Kidney epithelial cell (primary cell): ENCODE measurements around the gene OR5D14. TPM values are rescaled to one million over a fixed set of nuclear protein-coding genes. Genes with fewer than 3 reads are reported as not detected.

ENCODE experiments used
- DNase-seq: peaks from one replicate; pipeline ENCODE4 v3.0.0-alpha.2; 2010; ENCODE audit warnings: low read depth
- H3K27me3 ChIP-seq: 2 replicates; pipeline ENCODE4 v1.6.0; 2011; ENCODE audit warnings: low read length; ENCODE audit not compliant: control insufficient read depth, insufficient read depth
- H3K36me3 ChIP-seq: 2 replicates; pipeline ENCODE4 v1.5.1; 2011; ENCODE audit warnings: low read length; ENCODE audit not compliant: control insufficient read depth, insufficient read depth
- H3K4me3 ChIP-seq: 2 replicates; pipeline ENCODE4 v1.5.1; 2011; ENCODE audit warnings: low read depth, mild to moderate bottlenecking, control low read depth, low read length
- total RNA-seq: library from RNA; depleted of rRNA; stranded (reverse); fragments of >200 nt; gene quantifications from 2 replicates; pipeline ENCODE4 v1.2.3, GENCODE V29; 2015
- TF ChIP-seq, protein P1 (sequence below): IDR thresholded peaks from 2 replicates; pipeline ENCODE4 v1.5.1; 2011; ENCODE audit warnings: mild to moderate bottlenecking, moderate library complexity, low read length, control low read depth, inconsistent platforms; ENCODE audit not compliant: insufficient read depth, poor library complexity, severe bottlenecking

The OR5D14 gene
- not detected in 2 replicates for total RNA-seq

DNA sequence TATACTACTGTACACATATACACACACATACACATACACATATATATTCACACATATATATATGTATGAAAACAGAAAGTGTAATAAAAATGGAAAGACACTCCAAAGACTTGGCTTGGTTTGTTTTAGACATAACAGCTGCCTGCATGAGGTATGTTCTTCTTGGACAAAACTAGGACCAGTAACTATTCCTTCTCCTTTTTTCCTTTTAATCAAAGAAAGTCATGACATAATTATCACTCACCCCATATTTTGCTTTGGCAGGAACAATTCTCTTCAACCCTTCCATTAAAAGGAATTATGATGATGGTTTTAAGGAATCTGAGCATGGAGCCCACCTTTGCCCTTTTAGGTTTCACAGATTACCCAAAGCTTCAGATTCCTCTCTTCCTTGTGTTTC, at the start of gene OR5D14:
OR5D14 (plus strand) TSS at position 301 of the 400 bp plus-strand sequence; CDS start at position 301, 0 bp downstream.
- DNase-seq, result no peak
- no peak within 1 kb of the TSS for H3K4me3 ChIP-seq
- H3K27me3 ChIP-seq, result no peaks in the 10 kb centered on the region
- TF ChIP-seq, protein P1, sequence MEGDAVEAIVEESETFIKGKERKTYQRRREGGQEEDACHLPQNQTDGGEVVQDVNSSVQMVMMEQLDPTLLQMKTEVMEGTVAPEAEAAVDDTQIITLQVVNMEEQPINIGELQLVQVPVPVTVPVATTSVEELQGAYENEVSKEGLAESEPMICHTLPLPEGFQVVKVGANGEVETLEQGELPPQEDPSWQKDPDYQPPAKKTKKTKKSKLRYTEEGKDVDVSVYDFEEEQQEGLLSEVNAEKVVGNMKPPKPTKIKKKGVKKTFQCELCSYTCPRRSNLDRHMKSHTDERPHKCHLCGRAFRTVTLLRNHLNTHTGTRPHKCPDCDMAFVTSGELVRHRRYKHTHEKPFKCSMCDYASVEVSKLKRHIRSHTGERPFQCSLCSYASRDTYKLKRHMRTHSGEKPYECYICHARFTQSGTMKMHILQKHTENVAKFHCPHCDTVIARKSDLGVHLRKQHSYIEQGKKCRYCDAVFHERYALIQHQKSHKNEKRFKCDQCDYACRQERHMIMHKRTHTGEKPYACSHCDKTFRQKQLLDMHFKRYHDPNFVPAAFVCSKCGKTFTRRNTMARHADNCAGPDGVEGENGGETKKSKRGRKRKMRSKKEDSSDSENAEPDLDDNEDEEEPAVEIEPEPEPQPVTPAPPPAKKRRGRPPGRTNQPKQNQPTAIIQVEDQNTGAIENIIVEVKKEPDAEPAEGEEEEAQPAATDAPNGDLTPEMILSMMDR, result no peak
- H3K36me3 ChIP-seq, result no peaks in the 10 kb centered on the region

GRCh38 chr11:55773138-55773537, 22.2 kb upstream of the OR5D14 start, which contains the start of gene OR5D13:
Gene OR5D13, plus strand, starts transcription at chr11:55773438. Its CDS starts 0 bp downstream, at chr11:55773438.
- TF ChIP-seq, protein P1, result no peak
- Histone ChIP-seq H3K36me3 (no peaks in the 10 kb centered on the region), H3K27me3 (no peaks in the 10 kb centered on the region), H3K4me3 (no peak within 1 kb of the TSS)
- DNase-seq, result no peak

GRCh38 chr11:55791606-55792005, 3.8 kb upstream of the OR5D14 start:
- TF ChIP-seq, protein P1, result no peak
- Histone ChIP-seq H3K4me3 (no peak overlapping the region), H3K27me3 (no peaks in the 10 kb centered on the region), H3K36me3 (no peaks in the 10 kb centered on the region)
- no peak for DNase-seq

DNA sequence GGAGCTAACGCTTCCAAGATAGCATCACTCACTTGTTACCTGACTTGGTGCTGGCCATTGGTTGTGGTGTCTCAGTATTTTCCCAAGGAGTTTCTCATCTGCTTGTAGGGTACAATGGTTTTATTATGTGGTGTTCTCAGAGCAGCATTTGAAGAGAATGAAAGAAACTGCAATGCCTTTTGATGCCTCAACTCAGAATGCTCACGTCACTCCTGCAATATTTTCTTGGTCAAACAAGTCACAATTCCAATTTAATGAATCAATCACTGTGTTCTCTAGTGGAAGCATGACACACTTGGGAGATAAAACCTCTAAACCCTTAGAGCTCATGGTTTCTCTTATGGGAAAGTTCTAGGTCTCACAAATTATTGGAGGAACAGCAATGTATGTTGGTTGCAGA, 2.0 kb upstream of the OR5D14 start:
- TF ChIP-seq, protein P1, result no peak
- DNase-seq, result no peak
- Histone ChIP-seq H3K36me3 (no peaks in the 10 kb centered on the region), H3K4me3 (no peak overlapping the region), H3K27me3 (no peaks in the 10 kb centered on the region)

- no peak for DNase-seq
- Histone ChIP-seq H3K4me3 (no peak overlapping the region), H3K36me3 (no peaks in the 10 kb centered on the region), H3K27me3 (no peaks in the 10 kb centered on the region)
- TF ChIP-seq, protein P1, result no peak
Observed at GRCh38 chr11:55806248-55806647, 10.9 kb downstream of the OR5D14 start.

- Histone ChIP-seq H3K36me3 (no peaks in the 10 kb centered on the region), H3K27me3 (no peaks in the 10 kb centered on the region), H3K4me3 (no peak within 1 kb of the TSS)
- DNase-seq, result no peak
- TF ChIP-seq, protein P1, result no peak
Observed at GRCh38 chr11:55811067-55811466, 15.7 kb downstream of the OR5D14 start, which contains the start of gene OR5L1. Gene OR5L1, plus strand, starts transcription at chr11:55811367. Its CDS starts 100 bp downstream, at chr11:55811467.
